PC-9 (cell line): ENCODE results near the gene PUS1. TPM values are rescaled to one million over a fixed set of nuclear protein-coding genes. Genes with fewer than 3 reads are reported as not detected.

Source experiments
- BruUV-seq: library from RNA; stranded (reverse); fragments of 400-500 nt; replicated peaks from 2 replicates; lab custom pipeline; 2021; lab: Mats Ljungman, UMichigan
- CTCF ChIA-PET: fragments of 300-600 bp; sonication (Branson Sonifier 250); formaldehyde crosslinking; loops from one replicate; lab custom pipeline; 2022; ENCODE audit warnings: antibody characterized with exemption; lab: Charles Lee
- POLR2A ChIA-PET: fragments of 300-600 bp; sonication (Branson Sonifier 250); formaldehyde crosslinking; loops from one replicate; lab custom pipeline; 2022; ENCODE audit warnings: antibody characterized with exemption; ENCODE audit not compliant: unreplicated experiment; lab: Charles Lee
- DNase-seq, 2 experiments: peaks; one replicate each; pipeline versions ENCODE4 v3.0.0 to v3.0.0-alpha.2; 2015 to 2022; ENCODE audit warnings: mixed read lengths in 1 of 2
- H2AFZ ChIP-seq: fragments of 200-600 bp; sonication (generic); 2 replicates; pipeline ENCODE4 v1.8.1; 2017; ENCODE audit warnings: antibody characterized with exemption
- H3F3A ChIP-seq: fragments of 200-600 bp; sonication (generic); 2 replicates; pipeline ENCODE4 v1.8.1; 2017; ENCODE audit warnings: antibody characterized with exemption, mild to moderate bottlenecking, low read depth; ENCODE audit not compliant: insufficient read depth
- H3K27ac ChIP-seq: fragments of 200-600 bp; sonication (generic); 2 replicates; pipeline ENCODE4 v1.6.1; 2016; ENCODE audit warnings: mixed run types
- H3K27me3 ChIP-seq: fragments of 200-600 bp; sonication (generic); 2 replicates; pipeline ENCODE4 v1.6.1; 2016; ENCODE audit warnings: low read depth, mixed run types; ENCODE audit not compliant: insufficient read depth
- H3K36me3 ChIP-seq: fragments of 200-600 bp; sonication (generic); 2 replicates; pipeline ENCODE4 v1.6.1; 2016; ENCODE audit warnings: low read depth, mixed run types
- H3K4me1 ChIP-seq: fragments of 200-600 bp; sonication (generic); replicated peaks from 2 replicates; pipeline ENCODE4 v1.6.1; 2016; ENCODE audit warnings: mixed run types; ENCODE audit not compliant: insufficient read depth
- H3K4me2 ChIP-seq: fragments of 200-600 bp; sonication (generic); 2 replicates; pipeline ENCODE4 v1.6.1; 2017; ENCODE audit warnings: mixed run types
- H3K4me3 ChIP-seq: fragments of 200-600 bp; sonication (generic); 2 replicates; pipeline ENCODE4 v1.6.1; 2016; ENCODE audit warnings: mixed run types
- H3K79me2 ChIP-seq: fragments of 200-600 bp; sonication (generic); 2 replicates; pipeline ENCODE4 v1.6.1; 2017; ENCODE audit warnings: low read depth, mixed run types
- H3K9me2 ChIP-seq: fragments of 200-600 bp; sonication (generic); 2 replicates; pipeline ENCODE4 v1.8.1; 2017; ENCODE audit warnings: mild to moderate bottlenecking; ENCODE audit not compliant: insufficient read depth
- H3K9me3 ChIP-seq: fragments of 200-600 bp; sonication (generic); 2 replicates; pipeline ENCODE4 v1.8.1; 2016; ENCODE audit warnings: low read depth; ENCODE audit not compliant: insufficient read depth
- H4K20me1 ChIP-seq: fragments of 200-600 bp; sonication (generic); 2 replicates; pipeline ENCODE4 v1.8.1; 2017; ENCODE audit not compliant: insufficient read depth
- CTCF ChIP-seq: fragments of 200-600 bp; sonication (generic); conservative IDR thresholded peaks from 2 replicates; pipeline ENCODE4 v1.6.1; 2017; ENCODE audit warnings: mixed run types, antibody characterized with exemption, mild to moderate bottlenecking, moderate library complexity
- EZH2 ChIP-seq: fragments of 200-600 bp; sonication (generic); IDR thresholded peaks from 2 replicates; pipeline ENCODE4 v1.8.0; 2017; ENCODE audit warnings: antibody characterized with exemption, low read depth
- intact Hi-C: fragments of 100-400 bp; cut with micrococcal nuclease; formaldehyde crosslinking; loops from one replicate; pipeline ENCODE4 v1.10.0; 2022; ENCODE audit not compliant: unreplicated experiment
- total RNA-seq: library from RNA; stranded (reverse); gene quantifications from 2 replicates; pipeline ENCODE4 v1.2.3, GENCODE V29; 2021

Gene PUS1
- total RNA-seq, 1 experiment from 2014 or later, result 37.0 TPM

GRCh38 chr12:131892711-131893604 is 36.1 kb upstream of the PUS1 start:
- peaks cover 4% of the 10 kb centered on the region; the same call in 1 of the 2 replicates for H3K36me3 ChIP-seq
- H3K27me3 ChIP-seq, result no peaks in the 10 kb centered on the region
- no peak overlapping the region for H3K4me3 ChIP-seq
- no peaks in the 10 kb centered on the region for H3K9me3 ChIP-seq
- H2AFZ ChIP-seq, result no peak overlapping the region
- no peak for TF ChIP-seq EZH2
- no peak for TF ChIP-seq CTCF
- intact Hi-C loops, result no loop called here
- POLR2A ChIA-PET, result no interaction called here
- no peak overlapping the region for H3K27ac ChIP-seq
- no peak overlapping the region for H3K4me2 ChIP-seq
- CTCF ChIA-PET, result no interaction called here
- peaks cover 35% of the 10 kb centered on the region; the same call in 1 of the 2 replicates for H3F3A ChIP-seq
- BruUV-seq, result no TSS peak
- H3K79me2 ChIP-seq, result peaks cover 20% of the 10 kb centered on the region
- H3K4me1 ChIP-seq, result peaks cover 22% of the 10 kb centered on the region
- no peak for DNase-seq
- H3K9me2 ChIP-seq, result no peaks in the 10 kb centered on the region
- H4K20me1 ChIP-seq, result no peaks in the 10 kb centered on the region

GRCh38 chr12:131893605-131894312 is 35.3 kb upstream of the PUS1 start:
- Histone ChIP-seq H4K20me1 (no peaks in the 10 kb centered on the region), H3F3A (peaks cover 35% of the 10 kb centered on the region; the same call in 1 of the 2 replicates), H2AFZ (no peak overlapping the region), H3K27me3 (no peaks in the 10 kb centered on the region), H3K9me2 (no peaks in the 10 kb centered on the region), H3K27ac (no peak overlapping the region), H3K9me3 (no peaks in the 10 kb centered on the region), H3K79me2 (peaks cover 28% of the 10 kb centered on the region), H3K4me3 (no peak overlapping the region), H3K4me1 (peaks cover 20% of the 10 kb centered on the region), H3K36me3 (peaks cover 4% of the 10 kb centered on the region; the same call in 1 of the 2 replicates), H3K4me2 (peak overlapping the region; percentile 46; the same call in 1 of the 2 replicates)
- POLR2A ChIA-PET, result no interaction called here
- CTCF ChIA-PET, result no interaction called here
- TF ChIP-seq CTCF (no peak), EZH2 (no peak)
- no peak for DNase-seq
- no TSS peak for BruUV-seq
- intact Hi-C loops, result no loop called here

GRCh38 chr12:131894313-131894860 is 34.7 kb upstream of the PUS1 start, which contains the start of gene ULK1:
ULK1 (plus strand) TSS chr12:131894622; CDS start chr12:131895002, 380 bp downstream.
- no peak within 1 kb of the TSS for H2AFZ ChIP-seq
- intact Hi-C loops, result no loop called here
- POLR2A ChIA-PET, result no interaction called here

More at GRCh38 chr12:131894313-131894860, 34.7 kb upstream of the PUS1 start, which contains the start of gene ULK1:
- DNase-seq, result peak; percentile 62 to 93
- H3K9me3 ChIP-seq, result no peaks in the 10 kb centered on the region
- H3K36me3 ChIP-seq, result peaks cover 4% of the 10 kb centered on the region; the same call in 1 of the 2 replicates
- H3K4me3 ChIP-seq, result peak within 1 kb of the TSS; percentile 94
- peaks cover 30% of the 10 kb centered on the region; the same call in 1 of the 2 replicates for H3F3A ChIP-seq
- H3K27ac ChIP-seq, result peak within 1 kb of the TSS; percentile 86; the same call in 1 of the 2 replicates
- peaks cover 28% of the 10 kb centered on the region for H3K79me2 ChIP-seq
- H4K20me1 ChIP-seq, result no peaks in the 10 kb centered on the region
- H3K9me2 ChIP-seq, result no peaks in the 10 kb centered on the region
- CTCF ChIA-PET, result no interaction called here
- no TSS peak for BruUV-seq
- H3K4me2 ChIP-seq, result peak within 1 kb of the TSS; percentile 92
- no peak for TF ChIP-seq CTCF
- no peak for TF ChIP-seq EZH2
- no peaks in the 10 kb centered on the region for H3K27me3 ChIP-seq
- H3K4me1 ChIP-seq, result peaks cover 14% of the 10 kb centered on the region
